Activated T-helper 1 cell treated with anti-CD3 and anti-CD28 coated beads, Interleukin-2, amount 50 U/mL, for 16 hours (primary cell): ENCODE measurements around the gene SNRPF.
"Not testable (repeated sequence)": the region's sequence is repeated elsewhere in the genome, so short reads cannot be mapped to it uniquely, and the experiment has no call there.

Experiments used
- DNase-seq, 2 donors: peaks; one replicate each; pipeline ENCODE4 v3.0.0-alpha.2; 2020; ENCODE audit warnings: low read depth in 1 of 2, low spot score in 1 of 2

The SNRPF gene

GRCh38 chr12:95858451-95859343, at the start of gene SNRPF:
Gene SNRPF (plus strand): TSS chr12:95858952. CDS start chr12:95859074, 122 bp downstream.
- peak; percentile 80 to 86 for DNase-seq

GRCh38 chr12:95809000-95809680, 49.6 kb upstream of the SNRPF start:
- no peak for DNase-seq

- DNase-seq: no peak
These were observed 48.3 kb upstream of the SNRPF start for GRCh38 chr12:95810411-95810810.

- not testable (repeated sequence) for DNase-seq
These were observed 46.6 kb upstream of the SNRPF start for GRCh38 chr12:95812155-95812554.

DNA sequence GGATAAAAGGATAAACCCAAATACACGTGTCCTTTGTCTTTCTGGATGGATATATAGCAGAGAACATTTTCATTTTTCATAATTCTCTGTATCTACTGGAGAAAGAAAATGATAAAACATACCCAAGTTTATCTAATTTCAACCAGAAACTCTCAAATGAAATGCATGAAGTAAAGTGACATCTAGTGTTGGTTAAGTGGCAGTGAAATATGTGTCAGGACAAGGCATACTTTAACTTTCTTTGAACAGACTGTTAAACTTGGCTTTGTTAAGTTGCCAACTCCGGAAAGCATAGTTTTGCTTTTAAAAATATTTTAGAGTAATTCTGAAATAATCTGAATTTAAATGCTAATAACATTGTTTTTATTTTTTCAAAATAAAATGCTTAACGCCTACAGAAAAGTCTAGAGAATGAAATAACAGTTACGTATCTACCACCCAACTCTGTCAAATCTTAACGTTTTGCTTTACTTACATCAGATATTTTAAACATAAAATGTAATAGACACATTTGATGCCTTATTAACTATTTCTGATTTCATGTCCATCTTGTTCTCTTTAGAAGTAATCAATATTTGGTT, 43.0 kb upstream of the SNRPF start:
- no peak for DNase-seq

- DNase-seq: no peak
These were observed 38.6 kb upstream of the SNRPF start for GRCh38 chr12:95820096-95820703.

- no peak for DNase-seq
These were observed 29.4 kb upstream of the SNRPF start for GRCh38 chr12:95829395-95829794.

DNA sequence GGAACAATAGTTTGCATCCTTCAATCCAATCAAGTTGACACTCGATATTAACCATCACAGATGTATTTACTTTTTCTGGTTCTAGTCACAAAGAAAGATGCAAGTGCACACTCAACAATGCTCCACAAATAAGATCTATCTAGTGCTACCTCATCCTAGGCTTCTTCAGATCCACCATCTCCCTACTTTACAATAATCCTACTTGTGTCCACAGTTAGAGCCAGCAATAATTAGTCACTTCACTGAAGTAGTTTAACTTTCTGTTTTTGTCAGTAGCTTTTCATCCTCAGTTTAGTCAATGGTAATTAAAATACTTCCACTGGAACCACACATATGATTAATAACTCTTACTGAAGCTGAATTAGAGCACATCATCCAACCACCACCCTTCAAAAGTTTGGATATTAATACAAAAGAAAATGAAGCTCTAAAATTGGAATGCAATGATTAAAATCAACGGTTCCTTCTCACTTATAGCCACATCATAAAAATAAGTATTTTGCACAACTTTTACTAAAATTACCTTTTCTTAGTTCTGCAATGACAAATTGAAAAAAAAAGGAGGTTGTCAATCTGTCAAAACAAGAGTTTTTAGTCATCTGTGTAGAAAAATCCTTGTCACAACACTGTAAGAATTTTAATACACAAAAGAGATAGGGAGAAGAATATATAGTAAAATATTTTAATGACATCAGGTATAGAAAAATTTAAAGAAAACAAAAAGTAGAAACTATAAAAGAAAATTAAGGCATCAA, 28.2 kb upstream of the SNRPF start:
- no peak for DNase-seq

GRCh38 chr12:95834572-95834971, 24.2 kb upstream of the SNRPF start:
- no peak for DNase-seq

DNA sequence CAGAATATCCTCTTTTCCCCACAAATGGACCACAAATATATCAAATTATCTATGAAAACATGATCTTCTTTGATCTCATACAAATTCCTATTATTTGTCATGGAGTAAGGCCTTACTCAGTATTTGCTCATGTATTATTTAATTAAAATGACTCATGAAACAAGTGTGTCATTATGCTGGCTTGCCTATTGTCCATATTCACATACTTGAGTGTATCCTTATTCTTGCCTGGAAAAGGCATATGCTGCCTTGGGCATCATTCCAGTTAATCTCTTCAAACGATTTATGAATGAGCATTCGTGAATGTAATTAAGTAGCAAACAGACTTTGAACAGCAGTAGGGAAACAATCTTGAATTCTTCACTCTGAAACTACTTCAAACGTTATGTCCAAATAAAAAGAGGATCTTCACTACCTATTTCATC, 22.6 kb upstream of the SNRPF start:
- no peak for DNase-seq

DNA sequence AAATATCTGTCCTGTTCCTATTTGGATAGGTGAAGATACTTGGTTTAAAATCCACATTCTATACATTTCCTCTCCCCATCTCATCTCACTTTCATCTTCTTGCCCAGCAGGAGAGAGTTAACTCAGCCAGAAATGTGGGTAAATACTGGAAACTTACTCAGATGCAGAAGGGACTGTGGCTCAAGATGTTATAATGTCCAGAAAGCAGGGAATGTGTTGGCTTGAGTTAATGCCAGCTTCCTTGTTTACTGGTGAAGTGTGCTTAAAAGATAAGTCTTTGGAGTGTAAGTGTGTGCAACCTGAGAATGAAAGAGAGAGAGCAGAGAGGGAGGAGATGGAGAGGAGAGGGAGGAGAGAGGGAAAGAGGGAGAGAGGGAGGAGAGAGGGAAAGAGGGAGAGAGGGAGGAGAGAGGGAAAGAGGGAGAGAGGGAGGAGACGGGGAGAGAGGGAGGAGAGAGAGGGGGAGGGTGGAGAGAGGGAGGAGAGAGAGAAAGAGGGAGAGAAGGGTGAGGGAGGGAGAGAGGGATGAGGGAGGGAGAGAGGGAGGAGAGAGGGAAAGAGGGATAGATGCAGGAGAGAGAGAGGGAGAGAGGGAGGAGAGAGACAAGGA, 22.0 kb upstream of the SNRPF start:
- DNase-seq: no peak

DNA sequence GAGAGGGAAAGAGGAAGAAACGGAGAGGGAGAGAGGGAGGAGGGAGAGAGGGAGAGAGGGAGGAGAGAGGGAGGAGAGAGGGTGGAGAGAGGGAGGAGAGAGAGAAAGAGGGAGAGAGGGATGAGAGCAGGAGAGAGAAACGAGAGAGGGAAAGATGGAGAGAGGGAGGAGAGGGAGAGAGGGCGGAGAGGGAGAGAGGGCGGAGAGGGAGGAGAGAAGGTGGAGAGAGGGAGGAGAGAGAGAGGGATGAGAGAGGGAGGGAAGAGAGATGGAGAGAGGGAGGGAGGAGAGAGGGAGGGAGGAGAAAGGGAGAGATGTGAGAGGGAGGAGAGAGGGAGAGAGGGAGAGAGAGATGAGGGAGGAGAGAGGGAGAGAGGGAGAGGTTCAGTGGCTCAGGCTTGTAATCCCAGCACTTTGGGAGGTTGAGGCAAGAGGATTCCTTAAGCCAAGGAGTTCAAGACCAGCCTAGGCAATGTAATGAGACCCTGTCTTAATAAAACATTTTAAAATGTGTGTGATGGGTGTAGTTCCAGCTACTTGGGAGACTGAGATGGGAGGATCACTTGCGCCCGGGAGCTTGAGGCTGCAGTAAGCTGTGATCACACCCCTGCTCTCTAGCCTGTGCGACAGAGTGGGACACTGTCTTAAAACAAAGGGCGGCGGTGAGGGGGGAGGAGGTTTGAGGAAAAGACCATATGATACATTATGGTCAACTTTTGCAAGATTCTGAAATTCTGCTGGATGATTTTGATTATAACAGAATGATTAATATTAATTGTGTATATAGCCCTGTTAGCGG, 21.3 kb upstream of the SNRPF start:
- DNase-seq: no peak

DNA sequence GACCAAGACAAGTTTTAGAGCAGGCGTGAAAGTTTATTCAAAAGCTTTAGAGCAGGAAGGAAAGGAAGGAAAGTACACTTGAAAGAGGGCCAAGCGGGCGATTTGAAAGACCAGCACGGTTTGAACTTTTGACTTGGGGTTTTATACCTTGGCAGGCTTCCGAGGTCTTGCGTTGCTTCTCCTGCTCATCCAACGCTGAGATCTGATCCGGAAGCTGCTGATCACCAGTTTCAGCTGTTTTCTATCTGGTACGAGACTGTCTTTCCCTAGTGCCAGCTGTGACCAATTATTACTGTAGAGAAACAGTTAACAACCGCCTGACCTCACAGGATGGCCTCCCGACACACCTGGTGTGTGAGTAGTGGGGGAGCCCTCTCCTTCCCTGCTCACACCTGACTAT, 20.6 kb upstream of the SNRPF start:
- DNase-seq: no peak

GRCh38 chr12:95842426-95842825, 16.3 kb upstream of the SNRPF start:
- DNase-seq: not testable (repeated sequence)

DNA sequence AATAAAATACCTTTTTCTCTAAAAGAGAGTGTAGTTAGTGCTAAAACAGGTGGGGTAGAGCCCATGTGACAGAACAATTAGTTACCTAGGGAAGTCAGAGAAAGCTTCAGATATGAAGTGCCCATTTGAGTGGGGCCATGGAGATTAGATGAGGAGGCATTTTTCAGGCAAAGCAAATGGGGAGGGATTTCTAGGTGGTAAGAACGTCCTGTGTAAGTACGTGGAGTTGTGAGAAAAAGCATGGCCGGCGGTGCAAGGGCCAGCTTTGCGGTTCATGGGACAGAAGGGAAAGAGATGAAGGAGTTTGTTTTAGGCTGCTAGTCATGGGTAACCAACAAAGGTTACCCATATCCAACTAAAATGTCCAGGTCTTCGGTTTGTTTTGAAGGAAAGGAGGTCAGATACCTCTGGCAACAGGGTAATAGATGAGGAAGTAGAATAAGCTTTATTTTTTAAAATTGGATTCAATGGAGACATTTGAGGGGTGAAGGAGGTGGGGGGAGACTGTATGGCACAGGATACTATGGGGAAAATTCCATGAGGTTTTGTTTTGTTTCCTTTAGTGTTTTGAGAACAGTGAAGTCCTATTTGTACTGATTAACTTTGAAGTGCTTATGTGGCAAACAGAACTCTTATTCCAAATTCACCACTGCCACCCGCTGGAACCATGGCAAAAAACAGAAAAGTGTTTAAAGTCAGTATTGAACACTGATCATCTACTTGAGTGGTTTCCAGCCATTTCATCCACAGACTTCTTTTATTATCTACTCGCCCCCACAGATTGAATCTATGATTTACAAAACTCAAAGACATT, 10.0 kb upstream of the SNRPF start:
- no peak for DNase-seq

GRCh38 chr12:95851606-95852005, 7.1 kb upstream of the SNRPF start:
- no peak for DNase-seq

- no peak for DNase-seq
These were observed 6.6 kb upstream of the SNRPF start for GRCh38 chr12:95852133-95852532.

GRCh38 chr12:95857156-95857555, 1.6 kb upstream of the SNRPF start:
- DNase-seq: no peak

DNA sequence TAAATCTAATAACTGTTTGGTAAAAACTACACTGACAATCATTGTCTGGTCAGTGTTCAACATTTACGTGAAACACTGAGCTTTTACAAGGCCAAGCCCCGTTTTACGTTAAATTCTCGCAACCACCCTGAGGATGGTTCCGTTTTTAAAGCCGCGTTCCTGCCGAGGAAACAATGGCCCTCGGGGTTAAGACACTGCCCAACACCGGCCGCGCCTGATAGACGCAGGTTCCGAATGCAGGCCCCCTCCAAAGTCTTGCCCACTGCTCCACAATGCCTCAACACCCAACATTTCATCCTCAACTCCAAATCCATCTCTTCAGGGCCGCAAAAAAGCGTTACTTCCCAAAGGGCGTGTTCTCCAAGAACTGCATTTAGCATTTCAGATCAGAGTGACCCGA, 953 bp upstream of the SNRPF start:
- no peak for DNase-seq
